HG03039 (cell line): Measurements from ENCODE around the gene SCAP.
"Not testable (repeated sequence)": the region's sequence is repeated elsewhere in the genome, so short reads cannot be mapped to it uniquely, and the experiment has no call there.

ENCODE experiments used
- ATAC-seq: cut with Tn5 transposase; IDR thresholded peaks from one replicate; pipeline ENCODE4 v1.9.1; 2021; ENCODE audit warnings: mild to moderate bottlenecking, moderate library complexity; ENCODE audit not compliant: unreplicated experiment

Gene SCAP

DNA sequence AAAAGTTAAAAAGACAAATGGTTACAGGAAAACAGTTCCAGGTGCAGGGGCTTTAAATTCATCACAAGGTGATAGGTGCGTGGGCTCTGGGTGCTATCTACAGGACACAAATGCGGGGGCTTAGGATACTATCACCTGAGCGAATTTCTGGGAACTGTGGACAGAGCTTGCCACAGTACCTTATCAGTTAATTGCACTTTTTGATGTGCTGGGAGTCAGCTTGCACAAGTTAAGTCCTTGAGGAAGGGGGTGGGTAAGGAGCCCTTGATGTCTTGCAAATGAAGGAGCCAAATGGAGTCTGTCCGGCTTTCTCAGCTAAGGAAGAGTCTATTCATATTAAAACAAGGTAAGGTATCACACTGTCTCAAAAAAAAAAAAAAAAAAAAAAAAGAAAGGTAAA lies 6.0 kb upstream of the SCAP start:
- not testable (repeated sequence) for ATAC-seq

DNA sequence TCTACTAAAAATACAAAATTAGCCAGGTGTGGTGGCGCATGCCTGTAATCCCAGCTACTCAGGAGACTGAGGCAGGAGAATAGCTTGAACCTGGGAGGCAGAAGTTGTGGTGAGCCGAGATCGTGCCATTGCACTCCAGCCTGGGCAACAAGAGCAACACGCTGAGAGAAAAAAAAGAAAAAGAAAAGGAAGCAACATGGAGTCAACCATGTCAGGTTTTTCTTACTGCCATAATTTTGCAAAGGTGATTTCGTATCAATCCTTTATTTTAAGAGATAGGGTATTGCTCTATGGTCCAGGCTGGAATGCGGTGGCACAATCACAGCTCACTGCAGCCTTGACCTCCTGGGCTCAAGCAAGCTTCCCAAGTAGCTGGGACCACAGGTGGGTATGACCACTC lies 4.5 kb upstream of the SCAP start:
- not testable (repeated sequence) for ATAC-seq

DNA sequence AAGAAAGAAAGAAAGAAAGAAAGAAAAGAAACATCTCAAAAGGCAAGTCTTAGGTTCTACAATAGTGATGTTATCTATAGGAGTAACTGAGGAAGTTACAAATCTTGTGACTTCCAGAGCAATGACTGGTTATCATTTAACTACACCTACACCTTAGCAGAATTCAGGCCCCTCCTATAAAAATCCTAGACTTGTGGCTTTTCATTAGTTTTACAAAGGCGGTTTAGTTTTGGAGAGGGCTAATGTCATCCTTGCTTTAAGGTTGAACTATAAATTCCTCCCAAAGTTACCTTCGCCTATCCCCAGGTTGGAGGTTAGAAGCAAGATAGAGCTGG lies 4.1 kb upstream of the SCAP start:
- no peak for ATAC-seq

DNA sequence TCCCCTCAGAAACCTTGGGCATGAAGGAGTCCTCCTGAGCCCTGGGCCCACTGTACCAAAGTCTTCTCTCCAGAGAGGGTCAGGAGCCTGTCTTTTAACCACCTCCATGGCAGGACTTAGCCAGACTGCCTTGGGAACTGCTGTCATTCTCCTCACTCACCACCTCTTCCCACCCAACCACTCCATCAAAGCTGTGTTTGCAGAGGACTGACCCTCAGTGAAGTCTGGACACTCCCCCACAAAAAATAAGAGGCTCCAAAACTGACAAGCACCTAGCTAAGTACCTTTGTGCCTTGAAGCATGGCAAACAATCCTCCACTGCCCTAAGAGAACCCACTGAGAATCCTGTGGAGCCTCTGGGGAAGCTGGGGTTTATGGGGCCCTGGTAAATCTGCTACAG lies 2.3 kb upstream of the SCAP start:
- ATAC-seq: no peak

DNA sequence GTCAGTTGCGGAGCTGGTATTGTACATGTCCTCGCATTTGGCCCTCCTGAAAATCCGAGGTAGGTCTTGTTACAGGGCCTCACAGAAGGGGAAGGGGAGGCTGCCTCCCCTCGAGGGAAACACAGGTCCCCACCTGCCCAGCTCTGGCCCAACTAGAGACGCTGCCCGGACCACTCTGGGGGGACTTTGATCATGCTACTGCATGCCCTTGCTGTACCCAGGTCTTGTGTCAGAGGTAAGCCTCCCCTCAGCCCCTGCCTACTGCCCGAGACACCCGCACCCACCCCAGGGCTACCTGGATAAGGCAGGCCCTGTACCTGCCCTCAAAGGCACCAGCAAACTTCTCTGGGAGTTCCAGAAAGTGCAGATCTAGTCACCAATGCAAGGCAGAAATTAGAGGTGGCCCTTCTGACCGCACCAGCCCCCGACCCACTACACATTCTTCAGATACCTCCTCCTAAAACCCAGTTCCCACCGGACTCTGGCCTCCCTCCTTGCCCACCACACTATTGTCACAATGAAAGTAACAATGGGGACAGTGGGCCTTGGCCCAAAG lies 981 bp upstream of the SCAP start:
- ATAC-seq: no peak

DNA sequence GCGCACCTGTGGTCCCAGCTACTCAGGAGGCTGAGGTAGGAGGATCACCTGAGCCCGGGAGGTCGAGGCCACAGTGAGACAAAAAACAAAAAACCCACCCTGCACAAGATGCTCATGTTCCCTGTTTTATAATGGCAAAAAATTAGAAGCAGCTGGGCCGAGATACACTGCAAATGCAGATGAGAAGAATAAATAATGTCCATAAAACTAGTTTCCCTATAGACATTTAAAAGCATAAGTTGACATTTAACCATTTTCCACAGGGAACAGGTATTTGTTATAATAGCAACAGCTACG lies 537 bp upstream of the SCAP start:
- ATAC-seq: no peak

- no peak for ATAC-seq
Observed at GRCh38 chr3:47475029-47475569, 642 bp downstream of the SCAP start.

GRCh38 chr3:47473391-47473790 lies 2.4 kb downstream of the SCAP start:
- no peak for ATAC-seq

DNA sequence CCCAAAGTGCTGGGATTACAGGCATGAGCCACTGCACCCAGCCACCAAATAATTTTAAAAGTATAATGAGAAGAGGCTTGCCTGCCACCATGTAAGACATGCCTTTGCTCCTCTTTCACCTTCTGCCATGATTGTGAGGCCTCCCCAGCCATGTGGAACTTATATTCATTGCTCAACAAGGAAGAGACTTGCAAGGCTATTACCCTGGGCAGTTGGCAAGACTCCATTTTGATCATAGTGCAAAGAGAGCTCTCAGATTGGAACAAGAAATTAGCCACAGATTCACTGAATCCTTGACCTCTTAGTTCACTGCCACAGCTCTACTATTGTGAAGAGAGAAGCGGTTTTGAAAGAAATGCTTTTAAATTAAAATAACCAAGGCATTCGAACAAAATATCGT lies 6.1 kb downstream of the SCAP start:
- no peak for ATAC-seq

GRCh38 chr3:47468315-47468714 lies 7.4 kb downstream of the SCAP start:
- not testable (repeated sequence) for ATAC-seq

- ATAC-seq: no peak
Observed at GRCh38 chr3:47464588-47464987, 11.2 kb downstream of the SCAP start.

- ATAC-seq: not testable (repeated sequence)
Observed at GRCh38 chr3:47459534-47460085, 16.1 kb downstream of the SCAP start.

GRCh38 chr3:47456984-47457383 lies 18.8 kb downstream of the SCAP start:
- ATAC-seq: no peak

DNA sequence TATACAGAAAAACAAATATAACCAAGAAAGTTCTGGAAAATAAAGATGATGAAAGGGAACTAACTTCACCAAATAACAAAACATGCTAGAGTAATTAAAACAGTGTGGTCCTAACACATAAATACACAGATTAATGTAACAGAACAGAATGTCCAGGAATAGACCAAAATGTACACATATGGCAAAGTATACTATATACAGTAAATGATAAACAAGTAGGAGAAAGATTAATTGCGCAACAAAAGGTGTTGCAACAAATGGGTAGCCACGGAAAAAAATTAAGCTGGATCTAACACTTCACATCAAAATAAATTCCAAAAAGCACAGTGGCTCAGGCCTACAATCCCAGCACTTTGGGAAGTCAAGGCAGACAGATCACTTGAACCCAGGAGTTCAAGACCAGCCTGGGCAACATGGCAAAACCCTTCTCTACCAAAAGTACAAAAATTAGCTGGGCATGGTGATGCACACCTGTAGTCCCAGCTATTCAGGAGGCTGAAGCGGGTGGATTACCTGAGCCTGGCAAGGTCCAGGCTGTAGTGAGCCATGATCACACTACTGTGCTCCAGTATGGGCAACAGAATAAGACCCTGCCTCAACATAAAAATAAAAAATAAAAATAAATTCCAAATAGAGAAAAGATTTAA lies 19.8 kb downstream of the SCAP start:
- no peak for ATAC-seq

DNA sequence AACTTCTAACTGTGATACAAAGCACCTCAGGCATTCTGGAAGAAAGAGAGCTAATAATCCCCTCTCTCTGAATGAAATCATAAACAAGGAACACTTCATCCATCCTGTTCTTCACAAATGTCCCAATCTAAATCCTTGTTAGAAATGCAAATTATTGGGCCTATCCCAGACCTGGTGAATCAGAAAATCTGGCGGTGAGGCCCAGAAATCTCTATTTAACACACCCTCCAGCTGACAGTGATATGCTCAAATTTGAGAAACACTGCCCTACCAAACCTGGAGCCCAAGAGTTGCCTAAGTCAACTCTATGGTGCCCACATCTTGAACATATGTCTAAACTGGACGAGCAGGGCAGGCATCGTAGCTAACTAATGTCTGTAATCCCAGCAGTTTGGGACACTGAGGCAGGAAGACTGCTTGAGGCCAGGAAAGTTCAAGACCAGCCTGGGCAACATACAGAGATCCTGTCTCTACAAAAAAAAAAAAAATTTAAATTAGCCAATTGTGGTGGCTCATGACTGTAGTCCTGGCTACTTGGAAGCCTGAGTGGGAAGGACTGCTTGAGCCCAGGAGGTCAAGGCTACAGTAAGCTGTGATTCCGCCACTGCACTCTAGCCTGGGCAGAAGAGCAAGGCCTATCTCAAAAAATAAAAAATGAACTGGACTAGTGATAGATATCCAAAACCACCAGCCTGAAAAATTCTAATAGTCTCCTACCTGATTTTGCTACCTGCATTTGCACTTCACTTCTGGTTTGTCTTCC lies 23.1 kb downstream of the SCAP start:
- no peak for ATAC-seq

GRCh38 chr3:47444103-47444502 lies 31.6 kb downstream of the SCAP start:
- ATAC-seq: no peak

DNA sequence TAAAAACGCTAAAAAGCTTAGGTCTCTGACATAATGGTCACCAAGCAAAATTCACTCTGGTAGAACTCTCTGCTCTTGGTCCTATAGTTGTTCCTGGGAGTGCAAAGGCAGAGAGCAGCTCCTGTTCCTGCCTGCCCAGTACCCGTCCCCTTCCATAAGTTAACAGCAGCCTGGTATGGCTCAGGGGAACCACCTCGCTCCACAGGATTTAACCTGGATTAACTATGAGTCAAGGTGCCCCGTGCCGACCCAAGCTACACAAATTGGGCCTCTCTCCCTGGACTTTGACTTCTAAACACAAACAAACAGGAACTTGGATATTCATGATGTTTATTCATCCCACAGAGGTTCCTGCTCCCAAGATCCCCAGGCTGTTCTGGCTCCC lies 32.1 kb downstream of the SCAP start:
- ATAC-seq: no peak

- ATAC-seq: no peak
Observed at GRCh38 chr3:47441796-47442551, 33.8 kb downstream of the SCAP start.

DNA sequence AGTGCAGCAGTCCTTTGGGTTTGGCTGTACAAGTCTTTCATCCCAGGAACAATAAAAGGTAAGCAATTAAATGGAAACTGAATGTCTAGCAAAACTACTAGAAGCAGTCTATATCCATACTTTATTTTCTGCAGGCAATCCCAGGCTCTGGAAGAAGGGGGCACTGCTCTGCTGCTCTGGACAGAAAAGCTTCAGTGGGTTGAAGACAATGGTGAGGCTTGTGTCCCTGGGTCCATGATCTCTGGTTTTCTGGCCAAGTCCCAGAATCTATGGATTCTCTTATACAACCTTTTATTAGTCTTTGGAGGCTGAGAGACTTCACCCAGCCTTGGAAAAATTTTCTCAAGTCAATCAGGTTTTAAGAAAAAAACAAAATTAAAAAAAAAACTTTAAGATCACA lies 35.6 kb downstream of the SCAP start:
- no peak for ATAC-seq

GRCh38 chr3:47436180-47436579 lies 39.6 kb downstream of the SCAP start:
- ATAC-seq: no peak

- no peak for ATAC-seq
Observed at GRCh38 chr3:47434849-47435248, 40.9 kb downstream of the SCAP start.
